ENCODE measurements around the gene NR3C1. TPM values are rescaled to one million over a fixed set of nuclear protein-coding genes. Genes with fewer than 3 reads are reported as not detected.

NR3C1 gene
- total RNA-seq, 1 experiment from 2014 or later = 31.4 TPM

DNA sequence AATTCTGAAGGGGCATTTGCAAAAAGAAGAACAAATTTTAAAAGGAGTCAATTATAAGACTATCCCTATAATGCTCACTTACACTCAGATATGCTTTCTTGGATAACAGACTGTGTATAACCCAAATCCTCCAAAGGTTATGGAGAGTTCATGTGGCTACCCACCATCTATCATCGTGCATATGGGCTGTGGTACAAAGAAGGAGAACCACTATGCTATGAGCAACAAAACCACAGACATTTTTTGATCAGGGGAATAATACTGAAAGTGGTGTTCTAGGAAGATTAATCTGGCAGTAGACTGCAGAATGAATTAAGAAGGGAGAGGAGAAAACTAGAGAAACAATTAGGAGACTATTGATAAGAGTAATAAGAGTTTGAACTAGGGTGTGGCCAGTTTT lies 16.8 kb downstream of the NR3C1 start:
- Histone ChIP-seq H3K4me2 (ENCODE audit: insufficient read depth, insufficient read length, low read length) (no peak overlapping the region), H3K23ac (ENCODE audit: insufficient read length, low read depth, low read length) (no peak overlapping the region), H3T11ph (ENCODE audit: low read length) (no peak overlapping the region), H3K79me2 (ENCODE audit: insufficient read depth, low read length) (no peaks in the 10 kb centered on the region), H4K20me1 (ENCODE audit: control insufficient read depth, insufficient read depth, insufficient read length) (no peaks in the 10 kb centered on the region), H2BK120ac (ENCODE audit: low read depth, low read length, poor library complexity, severe bottlenecking) (no peak overlapping the region), H2AFZ (ENCODE audit: low read length) (no peak overlapping the region), H2BK20ac (ENCODE audit: low read depth, low read length, poor library complexity, severe bottlenecking) (no peak overlapping the region), H3K79me1 (ENCODE audit: insufficient read depth, low read depth, low read length, poor library complexity, severe bottlenecking) (no peaks in the 10 kb centered on the region), H3K23me2 (ENCODE audit: insufficient read length, low read depth, low read length, poor library complexity, severe bottlenecking) (no peaks in the 10 kb centered on the region), H3K14ac (ENCODE audit: insufficient read depth, low read length) (no peak overlapping the region), H2AK5ac (ENCODE audit: insufficient read length, low read length) (no peak overlapping the region), H3K18ac (ENCODE audit: insufficient read length, low read depth, low read length) (no peak overlapping the region), H3K27me3 (ENCODE audit: insufficient read depth, low read length) (no peaks in the 10 kb centered on the region), H3K9me3 (ENCODE audit: control insufficient read depth, low read depth, low read length) (peaks cover 25% of the 10 kb centered on the region), H4K8ac (replicated peaks; ENCODE audit: insufficient read length, low read depth, low read length) (no peak overlapping the region), H4K5ac (ENCODE audit: insufficient read length, low read depth, low read length) (no peak overlapping the region), H2BK15ac (ENCODE audit: low read depth, low read length) (no peak overlapping the region), H2BK12ac (ENCODE audit: insufficient read length, low read depth, low read length) (no peak overlapping the region), H3K27ac (ENCODE audit: insufficient read length, low read depth, low read length) (no peak overlapping the region), H3K4ac (ENCODE audit: low read depth, low read length) (no peak overlapping the region), H4K91ac (ENCODE audit: insufficient read length, low read depth, low read length) (no peak overlapping the region), H3K4me1 (ENCODE audit: insufficient read depth, low read length) (no peaks in the 10 kb centered on the region), H2BK5ac (ENCODE audit: insufficient read length, low read length) (no peak overlapping the region), H3K56ac (ENCODE audit: insufficient read length, low read depth, low read length) (no peak overlapping the region), H3K9ac (ENCODE audit: extremely low read depth, insufficient read length, low read length) (no peak overlapping the region)
- WGBS (ENCODE audit: extremely low coverage, insufficient read length, low lambda C conversion rate) = no CpG with 5 or more reads among the region's 1 CpG
- Mint-ChIP-seq H3K4me3 (no peak overlapping the region), H3K4me1 (peaks cover 0 to 4% of the 10 kb centered on the region in 2 experiments; a peak in 1 of 4 replicates), H3K36me3 (ENCODE audit: insufficient read depth in 1 of 3, low read depth in 3 of 3) (peaks cover 36 to 42% (median 41%) of the 10 kb centered on the region in 3 experiments), H3K9me3 (peaks cover 27 to 37% of the 10 kb centered on the region in 2 experiments), H3K27ac (no peak overlapping the region), H3K27me3 (ENCODE audit: low read depth) (peaks cover 3% of the 10 kb centered on the region; the same call in 1 of the 2 replicates)
- TF ChIP-seq, protein P1, sequence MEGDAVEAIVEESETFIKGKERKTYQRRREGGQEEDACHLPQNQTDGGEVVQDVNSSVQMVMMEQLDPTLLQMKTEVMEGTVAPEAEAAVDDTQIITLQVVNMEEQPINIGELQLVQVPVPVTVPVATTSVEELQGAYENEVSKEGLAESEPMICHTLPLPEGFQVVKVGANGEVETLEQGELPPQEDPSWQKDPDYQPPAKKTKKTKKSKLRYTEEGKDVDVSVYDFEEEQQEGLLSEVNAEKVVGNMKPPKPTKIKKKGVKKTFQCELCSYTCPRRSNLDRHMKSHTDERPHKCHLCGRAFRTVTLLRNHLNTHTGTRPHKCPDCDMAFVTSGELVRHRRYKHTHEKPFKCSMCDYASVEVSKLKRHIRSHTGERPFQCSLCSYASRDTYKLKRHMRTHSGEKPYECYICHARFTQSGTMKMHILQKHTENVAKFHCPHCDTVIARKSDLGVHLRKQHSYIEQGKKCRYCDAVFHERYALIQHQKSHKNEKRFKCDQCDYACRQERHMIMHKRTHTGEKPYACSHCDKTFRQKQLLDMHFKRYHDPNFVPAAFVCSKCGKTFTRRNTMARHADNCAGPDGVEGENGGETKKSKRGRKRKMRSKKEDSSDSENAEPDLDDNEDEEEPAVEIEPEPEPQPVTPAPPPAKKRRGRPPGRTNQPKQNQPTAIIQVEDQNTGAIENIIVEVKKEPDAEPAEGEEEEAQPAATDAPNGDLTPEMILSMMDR (conservative IDR thresholded peaks at IDR 0.05) = no peak
- no peak for DNase-seq

Data from H9 (cell line).